HCT116 (cell line): ENCODE data around the gene CETP. TPM values are rescaled to one million over a fixed set of nuclear protein-coding genes. Genes with fewer than 3 reads are reported as not detected.

Experiments used
- ATAC-seq: fragments of 200-7000 bp; cut with Tn5 transposase; 2 replicates; pipeline ENCODE4 v1.9.1; 2020; ENCODE audit warnings: mild to moderate bottlenecking, moderate library complexity
- BruUV-seq: library from RNA; stranded (reverse); fragments of 400-500 nt; replicated peaks from 2 replicates; lab custom pipeline; 2021; lab: Mats Ljungman, UMichigan
- CTCF ChIA-PET: fragments of 300-600 bp; sonication (Branson Sonifier 250); formaldehyde crosslinking; loops from one replicate; lab custom pipeline; 2021; ENCODE audit warnings: antibody characterized with exemption; lab: Charles Lee
- POLR2A ChIA-PET: fragments of 300-600, 350-600 bp; sonication (Branson Sonifier 250); formaldehyde crosslinking; loops from one replicate; lab custom pipeline; 2021; ENCODE audit warnings: antibody characterized with exemption; lab: Charles Lee
- RAD21 ChIA-PET, 2 experiments: fragments of 300-600 bp; sonication (Branson Sonifier 250); formaldehyde crosslinking; loops; one replicate each; lab custom pipeline; 2023; ENCODE audit warnings: low total read pairs in 2 of 2; ENCODE audit not compliant: uncharacterized antibody in 2 of 2, unreplicated experiment in 2 of 2, low non-redundant PET in 1 of 2; lab: Charles Lee
- DNase-seq: peaks from one replicate; pipeline ENCODE4 v3.0.0-alpha.2; 2010; ENCODE audit warnings: low read depth, low spot score
- H2AFZ ChIP-seq: fragments of 200-600 bp; shearing (Covaris generic), sonication (generic); 2 replicates; pipeline ENCODE4 v1.6.1; 2017; ENCODE audit warnings: low read depth, mixed run types, mixed read lengths, antibody characterized with exemption, low read length; ENCODE audit not compliant: poor library complexity, severe bottlenecking
- H3K27ac ChIP-seq: 2 replicates; pipeline ENCODE4 v1.5.1; 2012; ENCODE audit warnings: low read depth, low read length
- H3K27me3 ChIP-seq: fragments of 200-600 bp; sonication (generic); 2 replicates; pipeline ENCODE4 v1.6.1; 2016; ENCODE audit warnings: mixed run types, low read length, mixed read lengths; ENCODE audit not compliant: insufficient read depth
- H3K36me3 ChIP-seq, 2 experiments: fragments of 200-500 bp in 1 of 2; fragments of 200-600 bp in 1 of 2; sonication (Bioruptor generic) in 1 of 2; sonication (generic) in 1 of 2; 2 replicates each; pipeline versions ENCODE4 v1.5.1 to v1.6.1; 2014 to 2016; ENCODE audit warnings: low read length in 2 of 2, inconsistent platforms in 1 of 2, mixed read lengths in 1 of 2, mixed run types in 1 of 2; ENCODE audit not compliant: insufficient read depth in 2 of 2, control insufficient read depth in 1 of 2
- H3K4me1 ChIP-seq, 2 experiments: fragments of 200-600 bp in 1 of 2; sonication (generic) in 1 of 2; 2 replicates each; pipeline versions ENCODE4 v1.5.1 to v1.6.1; 2012 to 2017; ENCODE audit warnings: low read length in 2 of 2, inconsistent platforms in 1 of 2, mild to moderate bottlenecking in 1 of 2, mixed read lengths in 1 of 2, mixed run types in 1 of 2, moderate library complexity in 1 of 2; ENCODE audit not compliant: insufficient read depth in 2 of 2, control insufficient read depth in 1 of 2
- H3K4me2 ChIP-seq: fragments of 200-600 bp; sonication (generic); 2 replicates; pipeline ENCODE4 v1.6.1; 2017; ENCODE audit warnings: mixed run types, low read length, mixed read lengths
- H3K4me3 ChIP-seq, 2 experiments: fragments of 200-600 bp in 1 of 2; sonication (generic) in 1 of 2; replicated peaks in 1 of 2; 2 replicates each; pipeline ENCODE4 v1.5.1; 2011 to 2016; ENCODE audit warnings: low read length in 2 of 2, control low read depth in 1 of 2, low read depth in 1 of 2, mild to moderate bottlenecking in 1 of 2, mixed read lengths in 1 of 2, mixed run types in 1 of 2
- H3K79me2 ChIP-seq: fragments of 200-600 bp; sonication (generic); 2 replicates; pipeline ENCODE4 v1.6.1; 2017; ENCODE audit warnings: mild to moderate bottlenecking, mixed run types, low read length, moderate library complexity, mixed read lengths; ENCODE audit not compliant: insufficient read depth
- H3K9ac ChIP-seq: fragments of 200-600 bp; sonication (generic); 2 replicates; pipeline ENCODE4 v1.6.1; 2016; ENCODE audit warnings: low read length, mixed read lengths
- H3K9me2 ChIP-seq: fragments of 200-600 bp; sonication (generic), shearing (Covaris generic); 2 replicates; pipeline ENCODE4 v1.6.1; 2017; ENCODE audit warnings: mixed run types, mild to moderate bottlenecking, moderate library complexity; ENCODE audit not compliant: insufficient read depth
- H3K9me3 ChIP-seq, 2 experiments: fragments of 200-500 bp in 1 of 2; fragments of 200-600 bp in 1 of 2; sonication (Bioruptor generic) in 1 of 2; sonication (generic) in 1 of 2; 2 replicates each; pipeline ENCODE4 v1.6.1; 2014 to 2017; ENCODE audit warnings: low read length in 2 of 2, mixed read lengths in 2 of 2, inconsistent platforms in 1 of 2, low read depth in 1 of 2, mild to moderate bottlenecking in 1 of 2, mixed run types in 1 of 2, moderate library complexity in 1 of 2; ENCODE audit not compliant: control insufficient read depth in 1 of 2, insufficient read depth in 1 of 2
- H4K20me1 ChIP-seq: fragments of 200-600 bp; sonication (generic), shearing (Covaris generic); 2 replicates; pipeline ENCODE4 v1.6.1; 2017; ENCODE audit warnings: mixed run types, mild to moderate bottlenecking, moderate library complexity; ENCODE audit not compliant: insufficient read depth
- ATF3 ChIP-seq: IDR thresholded peaks from 2 replicates; pipeline ENCODE4 v1.6.1; 2012
- CEBPB ChIP-seq: IDR thresholded peaks from 2 replicates; pipeline ENCODE4 v1.6.1; 2012; ENCODE audit warnings: low read depth
- CTCF ChIP-seq, 3 experiments: fragments of 200-600 bp in 1 of 3; sonication (generic) in 1 of 3; IDR thresholded peaks in 2 of 3; conservative IDR thresholded peaks in 1 of 3; 2 replicates each; pipeline ENCODE4 v1.5.1; 2012 to 2017; ENCODE audit warnings: low read depth in 2 of 3, low read length in 2 of 3, antibody characterized with exemption in 1 of 3, borderline replicate concordance in 1 of 3, control low read depth in 1 of 3, mild to moderate bottlenecking in 1 of 3, mixed read lengths in 1 of 3, mixed run types in 1 of 3, moderate library complexity in 1 of 3; ENCODE audit not compliant: insufficient read depth in 1 of 3
- JUND ChIP-seq: IDR thresholded peaks from 2 replicates; pipeline ENCODE4 v1.6.1; 2012
- MAX ChIP-seq: IDR thresholded peaks from 2 replicates; pipeline ENCODE4 v1.6.1; 2012
- POLR2A ChIP-seq: IDR thresholded peaks from 2 replicates; pipeline ENCODE4 v1.7.0; 2011; ENCODE audit warnings: borderline replicate concordance; ENCODE audit not compliant: insufficient read depth, insufficient read length; ENCODE audit errors: extremely low read depth
- REST ChIP-seq: IDR thresholded peaks from 2 replicates; pipeline ENCODE4 v1.6.1; 2012; ENCODE audit warnings: low read depth
- SIN3A ChIP-seq: IDR thresholded peaks from 2 replicates; pipeline ENCODE4 v1.6.1; 2012; ENCODE audit warnings: low read depth
- SP1 ChIP-seq: IDR thresholded peaks from 2 replicates; pipeline ENCODE4 v1.6.1; 2012; ENCODE audit warnings: low read depth
- SRF ChIP-seq: IDR thresholded peaks from 2 replicates; pipeline ENCODE4 v1.6.1; 2012; ENCODE audit warnings: low read depth
- TCF7L2 ChIP-seq: IDR thresholded peaks from 2 replicates; pipeline ENCODE4 v1.7.0; 2011; ENCODE audit warnings: borderline replicate concordance, inconsistent platforms; ENCODE audit not compliant: insufficient read depth, insufficient read length; ENCODE audit errors: extremely low read depth
- ZBTB33 ChIP-seq: IDR thresholded peaks from 2 replicates; pipeline ENCODE4 v1.6.1; 2011; ENCODE audit warnings: mild to moderate bottlenecking, low read length, moderate library complexity; ENCODE audit not compliant: insufficient replicate concordance; ENCODE audit errors: extremely low read depth
- ZFX ChIP-seq: fragments of 450-650 bp; IDR thresholded peaks from 2 replicates; pipeline ENCODE4 v1.6.1; 2017
- intact Hi-C: fragments of 100-400 bp; cut with micrococcal nuclease; formaldehyde crosslinking; loops from 2 replicates; pipeline ENCODE4 v1.10.0; 2022
- total RNA-seq: library from RNA; stranded (reverse); gene quantifications from one replicate; pipeline ENCODE4 v1.2.1, GENCODE V29; 2021; ENCODE audit not compliant: unreplicated experiment

CETP gene
- total RNA-seq, 1 experiment from 2014 or later = not detected

GRCh38 chr16:57009643-57010170 is 48.0 kb downstream of the CETP start:
- TF ChIP-seq CEBPB = no peak
- no peak for TF ChIP-seq TCF7L2
- TF ChIP-seq ATF3 = no peak
- no peak for TF ChIP-seq MAX
- no peaks in the 10 kb centered on the region for H3K79me2 ChIP-seq
- H3K9ac ChIP-seq = no peak overlapping the region
- ATAC-seq = no peak
- no peaks in the 10 kb centered on the region for H3K9me2 ChIP-seq
- H3K4me2 ChIP-seq = no peak overlapping the region
- no TSS peak for BruUV-seq
- no peaks in the 10 kb centered on the region for H3K27me3 ChIP-seq
- no peak overlapping the region for H3K4me3 ChIP-seq
- intact Hi-C loops = no loop called here
- H3K27ac ChIP-seq = no peak overlapping the region
- H4K20me1 ChIP-seq = no peaks in the 10 kb centered on the region
- H2AFZ ChIP-seq = no peak overlapping the region
- DNase-seq = no peak
- H3K9me3 ChIP-seq = no peaks in the 10 kb centered on the region
- no peaks in the 10 kb centered on the region for H3K36me3 ChIP-seq
- CTCF ChIA-PET = no interaction called here
- POLR2A ChIA-PET = interaction anchor here (0.6 kb wide), 1 partner anchor 10 kb away, joined by 7 read pairs; no protein-coding TSS in a partner anchor
- RAD21 ChIA-PET = no interaction called here
- peaks cover 0 to 18% of the 10 kb centered on the region in 2 experiments; a peak in 2 of 4 replicates for H3K4me1 ChIP-seq

- Histone ChIP-seq H3K79me2 (no peaks in the 10 kb centered on the region), H3K4me2 (0 out of 2 replicates have a peak overlapping the region, but pooled peaks have one; percentile 32), H3K27ac (no peak overlapping the region), H3K36me3 (no peaks in the 10 kb centered on the region), H2AFZ (no peak overlapping the region), H3K4me3 (no peak overlapping the region), H3K27me3 (no peaks in the 10 kb centered on the region), H4K20me1 (no peaks in the 10 kb centered on the region), H3K4me1 (peaks cover 0 to 19% of the 10 kb centered on the region in 2 experiments; a peak in 2 of 4 replicates), H3K9me3 (no peaks in the 10 kb centered on the region), H3K9me2 (no peaks in the 10 kb centered on the region), H3K9ac (no peak overlapping the region)
- DNase-seq (no peak), ATAC-seq (no peak)
- TF ChIP-seq CTCF (IDR thresholded peaks at IDR 0.05 in 2 of 3, conservative IDR thresholded peaks at IDR 0.05 in 1 of 3; ENCODE audit: borderline replicate concordance in 1 of 3, insufficient read depth in 1 of 3, low read depth in 2 of 3, low read length in 2 of 3) (no peak), REST (no peak), ZBTB33 (no peak), SIN3A (no peak), SP1 (no peak), POLR2A (no peak), JUND (no peak), ZFX (no peak), SRF (no peak)
- ChIA-PET POLR2A (no interaction called here), RAD21 (no interaction called here), CTCF (no interaction called here)
- BruUV-seq = no TSS peak
- intact Hi-C loops = no loop called here
Observed at GRCh38 chr16:57012353-57012752, 50.6 kb downstream of the CETP start.
